Central memory CD4-positive, alpha-beta T cell (primary cell): Measurements from ENCODE around the gene MDFI.

Experiments used
- DNase-seq: peaks from one replicate; pipeline ENCODE4 v3.0.0; 2022

The MDFI gene

GRCh38 chr6:41690541-41691330 is 52.5 kb downstream of the MDFI start:
- no peak for DNase-seq

DNA sequence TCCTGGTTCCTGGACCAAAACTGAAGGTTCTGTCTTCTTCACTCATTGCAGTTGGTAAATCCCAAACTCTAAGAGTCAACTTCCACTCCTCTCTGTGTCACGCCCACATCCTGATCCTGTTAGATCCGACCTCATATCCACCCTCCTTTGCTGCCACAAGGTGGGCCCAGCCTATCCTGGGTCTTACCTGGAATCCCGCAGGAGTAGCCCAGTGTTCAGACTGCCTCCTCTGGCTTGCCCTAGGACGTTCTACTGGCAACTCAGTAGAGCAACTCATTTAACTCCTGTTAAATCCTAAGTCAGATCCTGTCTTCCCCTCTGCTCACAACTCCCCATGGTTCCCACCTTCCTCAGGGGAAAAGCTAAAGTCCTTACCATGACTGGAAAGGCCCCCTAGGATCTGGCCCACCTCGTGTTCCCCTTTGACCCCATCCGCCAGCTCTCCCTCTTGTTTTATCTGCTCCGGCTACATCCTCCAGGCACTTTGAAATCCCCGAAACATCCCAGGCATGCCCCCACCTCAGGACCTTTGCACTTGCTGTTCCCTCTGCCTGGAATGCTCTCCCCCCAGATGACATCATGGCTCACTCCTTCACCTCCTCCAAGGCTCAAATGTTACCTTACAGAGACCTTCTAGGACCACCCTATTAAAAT is 53.3 kb downstream of the MDFI start:
- no peak for DNase-seq

- DNase-seq: no peak
Observed at GRCh38 chr6:41692080-41692675, 53.9 kb downstream of the MDFI start.

DNA sequence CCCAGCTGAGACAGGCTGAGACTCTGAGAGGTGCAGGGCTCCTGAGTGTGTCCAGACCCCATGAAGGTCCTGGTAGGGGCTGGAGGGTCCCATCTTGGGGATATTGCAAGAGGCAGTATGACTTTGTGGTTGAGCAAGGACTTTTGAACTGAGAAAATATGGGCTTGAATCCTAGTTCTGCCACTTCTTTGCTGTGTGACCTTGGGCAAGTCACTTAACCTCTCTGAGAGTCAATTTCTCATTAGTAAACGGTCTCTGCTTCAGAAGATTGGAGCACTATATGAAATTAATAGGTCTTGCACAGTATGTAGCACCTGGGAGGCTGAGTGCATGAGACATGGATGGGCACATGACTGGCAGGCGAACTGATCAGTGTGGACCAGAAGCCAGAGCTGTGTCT is 54.5 kb downstream of the MDFI start:
- DNase-seq: no peak

DNA sequence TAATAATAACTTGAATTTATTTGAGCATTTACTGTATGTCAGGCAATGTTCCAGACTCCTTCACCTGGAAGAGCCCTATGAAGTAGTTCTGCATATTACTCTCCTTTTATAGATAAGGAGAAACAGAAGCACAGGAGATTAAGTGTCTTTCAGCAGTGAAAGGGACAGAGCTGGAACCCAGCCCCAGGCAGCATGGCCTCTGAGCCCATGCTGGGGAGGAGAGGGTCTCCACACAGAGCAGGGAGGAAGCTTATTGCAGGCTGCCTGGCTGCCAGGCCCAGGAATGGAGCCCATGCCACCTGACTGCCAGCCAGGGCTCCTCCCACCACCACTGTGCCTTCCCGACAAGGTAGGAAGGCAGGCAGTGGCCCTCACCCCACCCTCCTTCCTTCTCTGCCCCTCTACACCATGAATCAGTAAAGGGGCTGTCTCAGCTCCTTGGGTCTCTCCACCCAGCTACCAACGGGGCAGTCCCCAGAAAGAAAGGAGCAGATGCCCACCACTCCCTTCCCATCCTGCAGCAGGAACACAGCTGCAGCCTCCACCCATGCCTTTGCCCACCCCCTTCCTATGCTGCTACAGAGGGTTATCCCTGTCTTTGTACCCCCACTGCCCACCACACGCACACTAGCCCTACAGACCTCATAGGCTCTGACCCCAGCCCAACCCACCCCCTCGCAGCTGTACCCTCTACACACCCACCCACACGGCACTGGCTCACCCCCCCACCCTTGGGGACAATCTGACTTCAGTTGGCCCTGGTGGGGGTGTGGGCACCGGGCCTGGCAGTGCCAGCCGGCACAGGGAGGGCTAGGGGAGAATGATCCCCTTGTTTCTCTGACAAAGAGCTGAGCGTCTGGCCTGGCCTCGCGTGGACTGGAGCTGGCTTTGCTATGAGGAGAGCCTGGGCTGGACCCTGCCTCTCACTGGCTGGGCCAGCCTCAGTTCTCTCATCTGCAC is 55.3 kb downstream of the MDFI start:
- DNase-seq: no peak

DNA sequence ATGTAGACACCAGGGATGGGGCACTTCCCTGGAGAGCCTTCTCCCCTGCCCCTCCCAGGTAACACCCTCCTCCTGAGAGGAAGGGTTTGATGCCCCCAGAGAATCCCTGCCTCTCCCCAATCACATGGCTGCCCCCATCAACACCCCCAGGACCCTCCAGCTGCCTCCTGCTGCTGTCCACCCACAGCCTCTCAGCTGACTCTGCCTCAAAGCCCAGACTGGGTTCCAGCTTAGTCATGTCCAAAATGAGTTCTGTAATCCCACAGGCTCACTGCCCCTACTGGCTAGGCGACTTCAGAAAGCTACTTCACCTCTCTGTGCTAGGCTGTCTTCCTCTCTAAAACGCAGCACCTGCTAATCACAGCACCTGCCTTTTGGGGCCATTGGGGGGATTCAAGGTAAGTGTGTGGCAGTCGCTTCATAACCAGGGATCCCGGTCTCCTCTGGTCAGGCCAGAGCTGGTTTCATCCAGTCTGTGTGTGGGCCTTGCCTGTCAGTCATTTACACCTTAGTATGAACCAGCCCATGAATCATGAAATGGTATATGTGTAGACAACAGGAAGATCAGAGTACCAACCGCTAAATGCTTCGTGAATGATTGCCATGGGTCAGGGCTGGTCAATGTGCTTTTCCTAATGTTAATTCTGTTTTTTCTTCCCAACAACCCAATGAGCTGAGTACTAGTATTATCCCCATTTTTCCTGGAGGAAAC is 56.7 kb downstream of the MDFI start:
- no peak for DNase-seq

DNA sequence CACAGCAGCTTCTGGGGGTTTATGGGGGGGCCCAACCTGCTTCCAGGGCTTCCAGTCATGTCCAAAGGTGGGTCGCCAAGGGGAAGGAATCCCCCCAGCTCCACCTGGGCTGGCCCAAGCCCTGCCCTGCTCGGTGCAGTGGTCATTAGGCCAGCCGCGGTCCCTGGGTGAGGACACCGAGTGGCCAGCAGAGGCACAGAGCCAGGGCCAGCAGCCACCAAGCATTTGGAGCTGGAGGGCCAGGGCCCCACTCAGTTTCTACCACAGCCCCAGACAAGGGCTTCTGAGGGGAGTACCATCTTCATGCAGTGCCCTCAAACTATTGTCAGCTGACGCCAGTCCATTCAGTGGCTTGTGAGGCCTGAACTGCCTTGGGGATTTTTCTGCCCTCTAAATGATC is 57.6 kb downstream of the MDFI start:
- no peak for DNase-seq

- DNase-seq: no peak
Observed at GRCh38 chr6:41696788-41697187, 58.5 kb downstream of the MDFI start.

GRCh38 chr6:41697861-41698781 is 59.9 kb downstream of the MDFI start:
- no peak for DNase-seq

DNA sequence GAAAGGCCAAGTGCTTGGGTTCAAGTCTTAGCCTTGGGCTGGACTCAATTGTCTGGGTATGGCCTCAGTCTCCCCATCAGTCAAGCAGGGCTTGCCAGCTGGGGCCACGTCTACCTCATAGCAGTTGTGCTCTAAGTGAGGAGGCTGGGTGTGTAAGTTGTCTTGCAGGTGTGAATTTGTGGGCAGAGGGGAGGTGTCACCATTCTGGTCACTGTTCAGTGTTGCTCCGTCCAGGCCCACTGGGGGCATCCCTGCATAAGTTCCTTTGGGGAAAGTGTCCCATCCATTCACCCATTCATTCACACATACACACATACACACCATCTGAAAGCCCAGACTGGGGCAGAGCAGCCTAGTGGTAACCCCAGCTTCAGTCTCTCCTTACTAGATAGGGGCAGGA is 60.8 kb downstream of the MDFI start:
- no peak for DNase-seq

DNA sequence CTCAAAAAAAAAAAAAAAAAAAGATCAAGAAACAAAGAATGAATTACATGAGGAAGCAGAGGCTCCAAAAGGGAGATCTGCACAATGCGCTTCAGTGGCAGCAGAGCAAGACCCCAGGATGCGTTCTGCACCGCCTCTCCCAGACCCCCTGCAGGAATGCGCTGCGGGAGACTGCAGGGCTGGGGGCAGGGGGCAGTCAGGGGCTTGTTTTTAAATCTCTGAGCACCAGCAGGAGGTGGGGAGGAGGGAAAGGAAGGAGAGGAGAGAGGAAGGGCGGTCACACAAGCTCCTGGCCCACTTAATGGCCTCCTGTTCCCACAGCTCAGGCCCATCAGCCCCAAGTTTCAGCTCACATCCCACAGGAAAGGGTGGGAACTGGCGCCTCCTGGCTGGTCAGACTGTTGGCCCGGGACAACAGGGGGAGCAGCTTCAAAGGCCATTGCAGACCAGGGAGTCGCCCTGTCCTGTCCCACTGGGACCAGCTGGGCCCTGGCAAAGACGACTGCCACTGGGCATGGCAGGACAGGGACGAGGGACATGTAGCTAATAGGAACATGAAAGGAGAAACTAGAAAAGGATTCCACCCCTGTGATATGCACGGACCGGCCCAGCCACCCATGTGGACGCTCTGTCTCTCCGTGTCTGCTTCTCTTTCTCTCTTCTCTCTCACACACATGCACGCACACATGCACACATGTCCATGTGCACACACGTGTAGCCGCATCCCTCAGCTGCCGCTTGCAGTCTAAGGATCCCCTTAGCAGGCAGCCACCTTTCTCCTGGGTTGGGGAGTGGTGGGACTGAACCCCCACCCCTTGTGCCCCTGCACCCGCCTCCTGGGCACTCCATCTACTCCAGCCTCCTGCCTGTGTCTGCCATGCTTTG is 62.4 kb downstream of the MDFI start:
- no peak for DNase-seq

- no peak for DNase-seq
Observed at GRCh38 chr6:41702089-41702745, 63.9 kb downstream of the MDFI start.

- DNase-seq: no peak
Observed at GRCh38 chr6:41702771-41703494, 64.7 kb downstream of the MDFI start.
